Peyer's patch (tissue), 4 donors: ENCODE data around the gene CBLN3.

ENCODE experiments used
- POLR2A ChIP-seq, 2 donors: fragments of 450-650 bp; IDR thresholded peaks; one replicate each; pipeline ENCODE4 v1.5.1; 2017; ENCODE audit warnings: antibody characterized with exemption in 2 of 2, mild to moderate bottlenecking in 2 of 2, moderate library complexity in 2 of 2
- TF ChIP-seq, protein P1 (sequence below), 6 experiments: fragments of 450-650 bp in 4 of 6; fragments of 200-600 bp in 2 of 6; sonication (generic) in 1 of 6; IDR thresholded peaks; one replicate each; pipeline ENCODE4 v1.5.1; 2017 to 2019; ENCODE audit warnings: antibody characterized with exemption in 6 of 6, mild to moderate bottlenecking in 3 of 6, moderate library complexity in 1 of 6

DNA sequence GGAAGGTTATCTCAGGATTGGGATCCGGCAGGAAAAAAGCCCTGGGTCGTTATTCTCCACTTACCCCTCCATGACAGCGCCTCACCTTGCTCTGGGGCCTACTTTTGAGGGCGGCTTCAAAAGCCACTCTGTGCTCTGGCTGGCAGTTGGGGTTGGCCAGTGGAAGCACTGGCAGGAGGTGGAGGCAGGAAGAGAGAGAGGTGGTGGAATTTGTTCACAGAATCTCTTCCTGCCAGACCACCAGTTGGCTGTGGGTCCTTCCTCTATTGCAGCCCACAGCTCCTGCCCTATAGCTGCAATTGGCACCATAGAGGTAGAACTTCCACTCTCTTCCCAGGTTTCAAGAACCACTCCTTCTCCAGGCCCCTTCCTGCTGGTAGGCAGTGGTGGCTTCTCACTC is 45.8 kb upstream of the CBLN3 start:
- TF ChIP-seq, protein P1, sequence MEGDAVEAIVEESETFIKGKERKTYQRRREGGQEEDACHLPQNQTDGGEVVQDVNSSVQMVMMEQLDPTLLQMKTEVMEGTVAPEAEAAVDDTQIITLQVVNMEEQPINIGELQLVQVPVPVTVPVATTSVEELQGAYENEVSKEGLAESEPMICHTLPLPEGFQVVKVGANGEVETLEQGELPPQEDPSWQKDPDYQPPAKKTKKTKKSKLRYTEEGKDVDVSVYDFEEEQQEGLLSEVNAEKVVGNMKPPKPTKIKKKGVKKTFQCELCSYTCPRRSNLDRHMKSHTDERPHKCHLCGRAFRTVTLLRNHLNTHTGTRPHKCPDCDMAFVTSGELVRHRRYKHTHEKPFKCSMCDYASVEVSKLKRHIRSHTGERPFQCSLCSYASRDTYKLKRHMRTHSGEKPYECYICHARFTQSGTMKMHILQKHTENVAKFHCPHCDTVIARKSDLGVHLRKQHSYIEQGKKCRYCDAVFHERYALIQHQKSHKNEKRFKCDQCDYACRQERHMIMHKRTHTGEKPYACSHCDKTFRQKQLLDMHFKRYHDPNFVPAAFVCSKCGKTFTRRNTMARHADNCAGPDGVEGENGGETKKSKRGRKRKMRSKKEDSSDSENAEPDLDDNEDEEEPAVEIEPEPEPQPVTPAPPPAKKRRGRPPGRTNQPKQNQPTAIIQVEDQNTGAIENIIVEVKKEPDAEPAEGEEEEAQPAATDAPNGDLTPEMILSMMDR (IDR thresholded peaks at IDR 0.05) = no peak
- no peak for TF ChIP-seq POLR2A (IDR thresholded peaks at IDR 0.05)
